Adrenal gland (tissue), 12 donors: ENCODE results near the gene KCNMA1. TPM values are rescaled to one million over a fixed set of nuclear protein-coding genes. Genes with fewer than 3 reads are reported as not detected.
A peak's percentile ranks its signal among the peaks of the same experiment; 100 is the strongest.

Experiments used
- DNase-seq, 7 donors: peaks; one replicate each; pipeline ENCODE4 v3.0.0-alpha.2; 2019 to 2020
- H3K27ac ChIP-seq, 5 donors: fragments of 200-600 bp; sonication (generic) in 4 of 5; 1 replicate in 3 of 5; 2 replicates in 2 of 5; pipeline versions ENCODE4 v1.5.1 to v1.8.0; 2016 to 2020; ENCODE audit warnings: mild to moderate bottlenecking in 1 of 5
- H3K27me3 ChIP-seq: fragments of 200-600 bp; 2 replicates; pipeline ENCODE4 v1.8.0; 2021
- H3K36me3 ChIP-seq, 2 donors: fragments of 200-600 bp; replicated peaks in 1 of 2; 1 replicate in 1 of 2; 2 replicates in 1 of 2; pipeline versions ENCODE4 v1.5.1 to v1.8.0; 2018 to 2022
- H3K4me1 ChIP-seq, 2 donors: fragments of 200-600 bp; replicated peaks in 1 of 2; 1 replicate in 1 of 2; 2 replicates in 1 of 2; pipeline versions ENCODE4 v1.5.1 to v1.8.0; 2018 to 2021
- H3K4me3 ChIP-seq, 4 donors: fragments of 200-600 bp; sonication (generic) in 3 of 4; one replicate each; pipeline ENCODE4 v1.5.1; 2016 to 2018
- H3K9me3 ChIP-seq, 3 donors: fragments of 200-600 bp; sonication (generic) in 1 of 3; replicated peaks in 1 of 3; 1 replicate in 2 of 3; 2 replicates in 1 of 3; pipeline versions ENCODE4 v1.5.1 to v1.8.0; 2016 to 2021
- POLR2A ChIP-seq, 2 donors: fragments of 450-650 bp; IDR thresholded peaks; one replicate each; pipeline ENCODE4 v1.6.1; 2017; ENCODE audit warnings: antibody characterized with exemption in 2 of 2, mild to moderate bottlenecking in 2 of 2, moderate library complexity in 1 of 2
- WGBS, 4 donors: extraction: QIAGEN DNeasy Blood & Tissue Kit in 2 of 4; methylation state at CpG; one replicate each; pipeline versions ENCODE4 v1.1.5 to v1.1.7; 2013 to 2017; 5-methylcytosine and 5-hydroxymethylcytosine counted together
- intact Hi-C, 2 donors: fragments of 100-400 bp; cut with DNase I; formaldehyde crosslinking; loops; one replicate each; pipeline versions ENCODE4 v1.14.1 to v1.15.0; 2022 to 2023
- polyA plus RNA-seq, 3 donors: library from polyadenylated mRNA; stranded (reverse); fragments of 200-250 nt in 2 of 3; fragments of 350-450 nt in 1 of 3; fragmentation: Illumina TruSeq in 1 of 3; extraction: RNeasy Lipid Tissue Mini Kit (QIAGEN cat#74804) in 1 of 3; gene quantifications; one replicate each; pipeline ENCODE4 v1.2.3, GENCODE V29; 2013 to 2014
- total RNA-seq, 9 donors: library from RNA; depleted of rRNA in 4 of 9; stranded (reverse); fragments of >200 nt in 4 of 9; fragments of 120-200 nt in 1 of 9; fragmentation: NEBNext Ultra II Directional in 1 of 9; extraction: Animal tissue kit (Norgen Biotek cat#: 25700) in 1 of 9; gene quantifications; one replicate each; pipeline versions ENCODE4 v1.1.0 to v1.2.4, GENCODE V29; 2013 to 2023
- TF ChIP-seq, protein P1 (sequence below), 6 experiments: fragments of 450-650 bp in 4 of 6; fragments of 200-600 bp in 2 of 6; sonication (generic) in 1 of 6; IDR thresholded peaks; 1 replicate in 5 of 6; 2 replicates in 1 of 6; pipeline versions ENCODE4 v1.5.1 to v1.8.0; 2016 to 2021; ENCODE audit warnings: antibody characterized with exemption in 6 of 6, mild to moderate bottlenecking in 2 of 6, moderate library complexity in 1 of 6
- donor health status: healthy with polysubstance abuse.
- donor health status: Bipolar disorder and iron deficiency.
- donor health status: DM: yes; HTN: yes; CAD: no.
- donor health status: DM: no; HTN: no; CAD: no.
- donor health status: DM: no; HTN: no; CAD: no.
- donor health status: DM: yes; HTN: yes; CAD: no.

KCNMA1 gene
- total and polyA plus RNA-seq, 12 donors: 6.4 to 37.7 (median 13.4) TPM

DNA sequence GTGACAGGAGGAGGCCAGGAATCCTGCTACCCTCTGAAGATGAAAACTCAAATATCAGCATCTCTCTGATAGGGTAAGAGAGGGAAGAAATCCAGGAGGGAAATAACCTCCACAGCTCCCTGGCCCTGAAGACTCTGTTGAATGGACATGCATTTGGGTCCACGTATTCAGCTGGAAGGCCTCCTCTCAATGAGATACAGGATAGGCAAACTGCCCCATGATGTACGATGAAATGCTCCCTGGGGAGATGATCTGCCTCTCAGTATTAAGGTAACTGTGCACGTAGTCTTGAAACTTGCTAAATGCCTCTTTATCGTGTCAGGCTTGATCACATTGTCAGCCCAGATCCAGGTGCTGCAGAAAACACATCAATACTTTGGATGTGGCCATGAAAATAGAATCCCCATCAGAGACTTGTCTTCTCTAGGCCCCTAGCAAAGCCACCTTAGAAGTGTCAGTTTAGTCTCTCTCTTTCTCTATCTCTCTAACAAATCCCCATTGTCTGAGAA lies 384.0 kb downstream of the KCNMA1 start:
- no peak overlapping the region for H3K27ac ChIP-seq
- no peak for DNase-seq
- 90 to 94% (median 93%) methylated on average over 4 of the region's 4 CpGs for WGBS, 4 donors
- H3K27me3 ChIP-seq: no peaks in the 10 kb centered on the region
- H3K9me3 ChIP-seq: no peaks in the 10 kb centered on the region
- TF ChIP-seq, protein P1, sequence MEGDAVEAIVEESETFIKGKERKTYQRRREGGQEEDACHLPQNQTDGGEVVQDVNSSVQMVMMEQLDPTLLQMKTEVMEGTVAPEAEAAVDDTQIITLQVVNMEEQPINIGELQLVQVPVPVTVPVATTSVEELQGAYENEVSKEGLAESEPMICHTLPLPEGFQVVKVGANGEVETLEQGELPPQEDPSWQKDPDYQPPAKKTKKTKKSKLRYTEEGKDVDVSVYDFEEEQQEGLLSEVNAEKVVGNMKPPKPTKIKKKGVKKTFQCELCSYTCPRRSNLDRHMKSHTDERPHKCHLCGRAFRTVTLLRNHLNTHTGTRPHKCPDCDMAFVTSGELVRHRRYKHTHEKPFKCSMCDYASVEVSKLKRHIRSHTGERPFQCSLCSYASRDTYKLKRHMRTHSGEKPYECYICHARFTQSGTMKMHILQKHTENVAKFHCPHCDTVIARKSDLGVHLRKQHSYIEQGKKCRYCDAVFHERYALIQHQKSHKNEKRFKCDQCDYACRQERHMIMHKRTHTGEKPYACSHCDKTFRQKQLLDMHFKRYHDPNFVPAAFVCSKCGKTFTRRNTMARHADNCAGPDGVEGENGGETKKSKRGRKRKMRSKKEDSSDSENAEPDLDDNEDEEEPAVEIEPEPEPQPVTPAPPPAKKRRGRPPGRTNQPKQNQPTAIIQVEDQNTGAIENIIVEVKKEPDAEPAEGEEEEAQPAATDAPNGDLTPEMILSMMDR (IDR thresholded peaks at IDR 0.05): no peak
- no peak for TF ChIP-seq POLR2A (IDR thresholded peaks at IDR 0.05)
- peaks cover 7 to 20% of the 10 kb centered on the region in 2 donors for H3K4me1 ChIP-seq
- intact Hi-C loops: no loop called here
- H3K36me3 ChIP-seq: no peaks in the 10 kb centered on the region
- no peak overlapping the region for H3K4me3 ChIP-seq

- Histone ChIP-seq H3K4me1 (peaks cover 7 to 21% of the 10 kb centered on the region in 2 donors), H3K36me3 (no peaks in the 10 kb centered on the region), H3K4me3 (no peak overlapping the region), H3K27me3 (no peaks in the 10 kb centered on the region), H3K27ac (no peak overlapping the region), H3K9me3 (no peaks in the 10 kb centered on the region)
- 89 to 91% (median 90%) methylated on average over 1 of the region's 1 CpG; no CpG with 5 or more reads in 1 of the 4 donors for WGBS, 4 donors
- DNase-seq: peak in 2 of 7 donors; percentile 10 to 28
- intact Hi-C loops: no loop called here
- no peak for TF ChIP-seq POLR2A (IDR thresholded peaks at IDR 0.05)
- TF ChIP-seq, protein P1 (IDR thresholded peaks at IDR 0.05): no peak
Measured at GRCh38 chr10:77253147-77253545, 384.5 kb downstream of the KCNMA1 start.

DNA sequence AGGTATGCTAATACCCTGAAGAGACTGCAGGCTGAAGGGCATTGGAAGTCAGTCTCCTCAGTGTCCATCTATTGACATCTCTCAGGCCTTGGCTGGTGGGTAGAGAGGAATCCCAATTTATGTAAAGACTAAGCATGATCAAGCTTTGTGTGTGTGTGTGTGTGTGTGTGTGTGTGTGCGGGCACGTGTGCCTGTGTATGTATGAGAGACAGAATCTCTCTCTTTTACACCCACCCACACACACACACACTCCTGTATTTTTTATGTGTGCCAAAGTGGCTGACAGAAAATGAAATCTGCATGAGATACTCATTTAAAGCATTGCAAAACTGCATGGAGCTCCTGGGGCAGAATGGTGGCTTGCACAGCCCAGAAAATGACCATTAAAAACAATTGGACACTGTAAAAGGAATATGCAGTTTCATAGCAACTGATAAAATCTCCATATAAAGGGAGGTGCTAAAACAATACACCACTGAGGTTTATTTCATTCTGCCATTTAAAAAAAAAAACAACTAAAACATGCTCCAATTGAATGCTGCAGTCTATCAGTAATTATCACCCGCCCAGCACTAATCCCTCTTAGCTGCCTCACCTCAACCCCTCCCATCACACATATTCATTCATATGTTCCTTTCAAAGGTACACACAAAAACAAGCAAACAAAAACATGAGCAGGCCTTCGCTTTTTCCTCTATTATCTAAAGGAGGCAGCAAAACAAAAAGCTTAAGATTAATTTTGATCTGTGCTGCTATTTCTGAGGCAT lies 385.0 kb downstream of the KCNMA1 start:
- 71 to 81% (median 77%) methylated on average over 4 of the region's 4 CpGs for WGBS, 4 donors
- no peak for DNase-seq
- Histone ChIP-seq H3K4me1 (peaks cover 7 to 27% of the 10 kb centered on the region in 2 donors), H3K27me3 (no peaks in the 10 kb centered on the region), H3K36me3 (no peaks in the 10 kb centered on the region), H3K4me3 (no peak overlapping the region), H3K27ac (no peak overlapping the region), H3K9me3 (no peaks in the 10 kb centered on the region)
- intact Hi-C loops: no loop called here
- no peak for TF ChIP-seq POLR2A (IDR thresholded peaks at IDR 0.05)
- TF ChIP-seq, protein P1 (IDR thresholded peaks at IDR 0.05): no peak

DNA sequence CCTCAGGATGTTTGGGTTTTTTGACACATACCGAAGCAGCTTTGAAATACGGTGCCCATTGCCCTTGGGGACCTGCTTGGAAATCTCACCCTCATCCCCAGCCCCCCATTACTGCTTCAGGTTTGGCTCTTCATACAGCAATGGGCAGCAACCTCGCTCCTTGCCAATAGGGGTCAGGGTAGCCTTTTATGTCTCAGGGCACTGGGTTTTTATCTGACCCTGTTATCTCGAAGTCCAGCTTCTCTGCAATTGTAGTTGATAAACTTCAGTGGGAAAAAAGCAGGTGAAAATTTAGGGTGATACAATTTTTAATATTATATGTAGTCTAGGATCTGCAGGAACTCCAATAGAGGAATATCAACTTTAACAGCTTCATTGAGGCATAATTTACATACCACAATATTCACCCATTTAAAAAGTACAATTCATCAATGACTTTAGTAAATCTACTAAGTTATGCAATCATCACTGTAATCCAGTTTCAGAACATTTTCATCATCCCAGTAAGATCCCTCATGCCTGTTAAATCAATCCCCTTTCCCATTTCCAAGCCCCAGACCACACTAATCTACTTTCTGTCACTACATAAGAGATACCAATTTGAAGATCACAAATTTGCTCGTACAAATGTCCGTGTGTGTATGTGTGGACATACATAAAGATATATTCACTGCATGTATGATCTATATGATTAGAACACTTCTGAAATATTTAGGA lies 386.2 kb downstream of the KCNMA1 start:
- no peak overlapping the region for H3K27ac ChIP-seq

More for the DNA sequence above, 386.2 kb downstream of the KCNMA1 start:
- no peaks in the 10 kb centered on the region for H3K36me3 ChIP-seq
- H3K27me3 ChIP-seq: no peaks in the 10 kb centered on the region
- intact Hi-C loops: no loop called here
- TF ChIP-seq, protein P1 (IDR thresholded peaks at IDR 0.05): peak; percentile 21 to 43 (median 40)
- no peak for TF ChIP-seq POLR2A (IDR thresholded peaks at IDR 0.05)
- 52 to 54% (median 52%) methylated on average over 6 of the region's 6 CpGs for WGBS, 4 donors
- DNase-seq: peak; percentile 22 to 69 (median 33)
- H3K4me1 ChIP-seq: peaks cover 7 to 38% of the 10 kb centered on the region in 2 donors
- H3K9me3 ChIP-seq: no peaks in the 10 kb centered on the region
- H3K4me3 ChIP-seq: no peak overlapping the region
